Eye (tissue), 1 donor: Measurements from ENCODE around the gene SH3RF3.

Source experiments
- DNase-seq: peaks from one replicate; pipeline ENCODE4 v3.0.0-alpha.2; 2015

Gene SH3RF3

DNA sequence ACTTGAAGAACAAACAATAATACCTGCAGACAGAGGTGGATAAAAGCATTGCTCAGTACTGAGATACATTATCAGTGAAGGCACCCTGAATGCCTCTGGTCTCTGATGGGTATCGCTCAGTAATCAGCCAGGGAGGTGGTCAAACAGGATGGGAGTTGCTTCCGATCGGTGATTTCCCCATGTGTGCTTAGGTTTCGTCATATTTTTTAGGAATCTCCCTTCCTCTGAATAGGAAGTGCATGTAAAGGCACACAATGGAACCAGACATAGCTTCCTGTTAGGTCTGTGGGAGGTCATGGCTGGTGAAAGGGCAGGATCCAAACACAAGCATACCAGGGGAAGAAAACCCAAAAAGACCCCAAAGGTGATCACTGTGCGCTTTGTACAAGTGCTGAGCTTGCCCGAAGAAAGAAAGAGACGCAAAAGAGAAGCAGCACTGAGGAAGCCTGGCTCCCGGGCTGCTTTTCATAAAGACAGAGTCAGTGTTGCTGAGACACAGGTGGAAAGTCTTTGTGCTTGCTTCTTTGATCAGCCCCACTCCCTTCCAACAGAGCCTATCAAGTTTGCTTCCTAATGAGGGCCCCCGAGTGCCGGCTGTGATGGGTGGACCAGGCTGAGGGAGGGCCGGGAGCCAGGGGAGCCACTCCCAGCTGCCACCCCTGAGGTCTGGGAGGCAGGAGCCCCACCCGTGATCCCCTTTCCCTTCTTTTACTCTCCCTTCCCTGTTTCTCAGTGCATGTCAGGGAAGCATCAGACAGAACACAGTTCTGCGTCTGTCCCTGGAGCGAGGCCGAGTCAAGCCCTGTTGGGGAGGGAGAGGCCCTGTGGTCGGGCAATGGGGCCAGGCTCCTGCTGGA is 138.2 kb downstream of the SH3RF3 start:
- DNase-seq: peak; percentile 57

- no peak for DNase-seq
Observed at GRCh38 chr2:109268916-109269315, 139.9 kb downstream of the SH3RF3 start.

- no peak for DNase-seq
Observed at GRCh38 chr2:109269706-109270504, 140.9 kb downstream of the SH3RF3 start.

DNA sequence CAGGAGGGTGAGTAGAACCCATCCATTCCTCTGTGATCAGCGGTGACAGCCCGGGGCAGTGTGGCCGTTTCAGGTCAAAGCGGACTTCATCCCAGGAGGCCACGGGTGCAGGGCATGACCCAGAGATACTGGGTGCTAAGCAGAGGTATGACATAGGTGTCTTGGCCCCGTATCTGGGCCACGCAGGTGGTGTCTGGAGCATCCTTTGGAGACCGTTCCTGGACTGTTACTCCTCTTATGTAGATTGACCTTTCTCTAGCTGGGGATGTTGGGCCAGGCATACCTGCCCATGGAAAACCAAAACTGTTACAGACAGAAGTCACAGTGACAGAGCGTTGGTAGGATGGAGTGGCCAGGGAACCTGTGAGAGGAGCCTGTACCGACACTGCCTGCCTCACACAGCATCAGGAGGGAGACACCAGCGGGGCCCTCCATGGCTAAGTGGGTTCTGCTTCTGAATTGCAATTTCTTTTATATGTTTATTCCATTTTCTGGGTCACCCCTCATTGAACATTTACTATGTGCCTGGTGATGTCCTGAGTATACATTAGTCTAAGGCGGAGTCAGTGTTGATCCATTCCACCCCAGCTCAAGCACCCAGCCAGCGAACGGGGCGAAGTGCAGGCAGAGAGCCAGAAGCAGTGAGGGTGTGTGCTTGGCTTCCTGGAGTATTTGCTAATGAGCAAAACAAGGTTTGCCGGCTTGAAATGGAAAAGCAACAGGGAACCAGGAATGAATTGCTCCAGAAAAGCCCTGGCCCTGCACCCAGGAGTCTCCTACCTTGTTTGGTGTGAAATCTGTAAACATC is 141.7 kb downstream of the SH3RF3 start:
- DNase-seq: no peak

DNA sequence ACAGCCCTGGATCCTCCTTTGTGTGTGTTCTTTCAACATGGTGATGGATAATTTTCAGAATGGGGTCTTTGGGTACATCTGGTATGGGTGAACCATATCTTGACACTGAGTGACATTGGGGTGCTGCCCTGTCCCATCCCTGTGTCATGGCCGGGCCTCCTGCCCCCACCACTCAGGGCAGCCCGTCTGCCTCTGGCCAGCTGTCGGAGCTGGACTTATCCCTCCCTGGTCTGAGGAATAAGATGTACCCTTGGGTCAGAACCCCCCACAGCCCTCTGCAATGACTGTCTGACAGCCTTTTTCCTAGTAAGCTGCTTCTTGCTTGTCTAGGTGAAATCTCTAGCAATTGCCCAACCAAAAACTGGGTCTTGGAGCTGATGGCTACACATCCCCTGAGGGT is 142.9 kb downstream of the SH3RF3 start:
- DNase-seq: no peak

GRCh38 chr2:109272461-109272860 is 143.5 kb downstream of the SH3RF3 start:
- peak; percentile 85 for DNase-seq

- peak; percentile 76 for DNase-seq
Observed at GRCh38 chr2:109275120-109276012, 146.4 kb downstream of the SH3RF3 start.

GRCh38 chr2:109277406-109277805 is 148.4 kb downstream of the SH3RF3 start:
- no peak for DNase-seq

DNA sequence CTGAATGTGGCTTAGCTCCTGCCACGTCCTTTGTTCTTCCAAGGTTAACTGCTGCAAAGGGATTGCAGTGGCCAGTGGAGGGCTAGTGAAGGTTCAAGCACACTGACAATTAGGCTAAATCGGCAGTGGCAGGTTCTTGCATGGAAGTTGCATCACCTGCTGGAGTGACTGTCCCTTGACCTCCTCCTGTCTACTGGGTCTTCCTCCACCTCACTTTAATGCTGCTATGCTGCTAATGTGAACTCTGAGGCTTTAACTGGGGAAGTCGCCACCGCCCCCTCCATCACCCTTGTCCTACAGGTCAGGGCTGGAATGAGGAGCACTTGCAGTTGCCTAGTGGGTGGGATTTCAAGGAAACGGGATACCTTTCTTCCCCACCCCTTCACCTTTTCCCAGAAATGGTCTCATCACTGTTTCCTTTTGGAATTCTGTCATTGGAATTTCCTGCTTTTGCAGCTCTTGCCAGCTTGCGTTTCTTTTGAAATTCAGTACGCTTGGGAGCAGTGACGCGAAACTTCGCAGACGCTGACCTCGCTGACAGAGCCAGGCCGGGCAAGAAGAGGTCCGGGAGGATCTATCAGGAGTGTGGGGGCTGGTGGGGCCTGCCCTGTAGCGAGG is 150.3 kb downstream of the SH3RF3 start:
- DNase-seq: peak; percentile 60

- no peak for DNase-seq
Observed at GRCh38 chr2:109280804-109281203, 151.8 kb downstream of the SH3RF3 start.

- no peak for DNase-seq
Observed at GRCh38 chr2:109282360-109282759, 153.4 kb downstream of the SH3RF3 start.

GRCh38 chr2:109282865-109283264 is 153.9 kb downstream of the SH3RF3 start:
- DNase-seq: no peak

DNA sequence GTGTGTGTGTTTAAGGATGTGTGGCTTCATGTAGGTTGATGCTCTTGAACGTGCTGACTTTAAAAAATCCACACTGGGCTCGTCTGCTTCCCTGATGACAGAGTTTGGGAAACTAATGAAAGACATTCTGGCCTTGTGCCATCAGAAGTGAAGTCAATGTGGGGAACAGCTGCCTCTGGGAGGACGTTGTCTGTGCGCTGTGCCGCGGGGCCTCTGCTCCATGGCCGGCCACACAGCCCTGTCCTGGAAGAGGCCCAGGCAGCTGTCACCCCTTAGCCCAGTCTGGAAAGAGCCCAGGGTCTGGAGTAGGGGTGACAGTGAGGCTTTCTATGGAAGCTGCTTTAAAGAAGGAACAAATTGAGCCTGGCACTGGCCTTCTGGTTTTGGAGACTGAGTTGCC is 155.8 kb downstream of the SH3RF3 start:
- peak; percentile 81 for DNase-seq

DNA sequence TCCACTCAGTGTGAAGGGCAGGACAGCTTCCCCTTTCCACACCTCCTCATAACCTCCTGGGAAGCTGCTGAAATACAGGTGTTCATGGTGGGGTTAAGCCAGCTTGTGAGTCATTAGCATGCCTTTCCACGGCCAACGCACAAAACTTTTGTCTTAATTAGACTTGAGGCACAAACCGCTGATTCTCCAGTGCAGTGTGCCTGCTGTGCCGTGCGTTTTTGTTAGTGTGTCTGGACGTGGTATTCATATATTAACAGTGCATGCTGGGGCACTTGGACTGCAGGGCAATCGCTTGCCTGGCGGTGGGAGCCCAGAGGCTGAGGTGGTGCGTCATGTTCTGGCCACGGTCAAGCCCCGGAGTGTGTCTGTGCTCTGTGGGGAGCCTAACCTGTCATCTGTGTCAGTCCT is 156.2 kb downstream of the SH3RF3 start:
- peak; percentile 61 for DNase-seq

DNA sequence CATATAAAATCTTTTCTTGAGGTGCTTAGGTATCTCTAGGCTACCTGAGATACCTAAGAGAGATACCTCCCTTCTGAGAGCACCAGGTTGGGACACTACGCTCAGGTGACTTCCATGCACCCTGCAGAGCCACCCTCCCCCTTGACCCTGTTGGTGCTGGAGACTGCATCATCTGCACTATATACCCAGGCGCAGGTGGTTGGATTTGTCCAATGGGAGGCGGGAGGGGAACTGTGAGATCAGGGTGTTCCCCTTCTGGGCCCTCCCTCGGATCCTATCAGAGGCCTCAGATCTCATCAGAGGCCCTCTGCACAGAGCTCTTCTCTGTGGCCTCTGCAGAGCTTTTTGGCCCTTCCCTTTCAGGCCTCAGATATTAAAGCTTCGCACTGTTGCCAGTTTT is 158.4 kb downstream of the SH3RF3 start:
- no peak for DNase-seq

- no peak for DNase-seq
Observed at GRCh38 chr2:109287838-109288237, 158.8 kb downstream of the SH3RF3 start.

GRCh38 chr2:109288544-109289368 is 159.8 kb downstream of the SH3RF3 start:
- no peak for DNase-seq

GRCh38 chr2:109289504-109290222 is 160.7 kb downstream of the SH3RF3 start:
- DNase-seq: no peak

DNA sequence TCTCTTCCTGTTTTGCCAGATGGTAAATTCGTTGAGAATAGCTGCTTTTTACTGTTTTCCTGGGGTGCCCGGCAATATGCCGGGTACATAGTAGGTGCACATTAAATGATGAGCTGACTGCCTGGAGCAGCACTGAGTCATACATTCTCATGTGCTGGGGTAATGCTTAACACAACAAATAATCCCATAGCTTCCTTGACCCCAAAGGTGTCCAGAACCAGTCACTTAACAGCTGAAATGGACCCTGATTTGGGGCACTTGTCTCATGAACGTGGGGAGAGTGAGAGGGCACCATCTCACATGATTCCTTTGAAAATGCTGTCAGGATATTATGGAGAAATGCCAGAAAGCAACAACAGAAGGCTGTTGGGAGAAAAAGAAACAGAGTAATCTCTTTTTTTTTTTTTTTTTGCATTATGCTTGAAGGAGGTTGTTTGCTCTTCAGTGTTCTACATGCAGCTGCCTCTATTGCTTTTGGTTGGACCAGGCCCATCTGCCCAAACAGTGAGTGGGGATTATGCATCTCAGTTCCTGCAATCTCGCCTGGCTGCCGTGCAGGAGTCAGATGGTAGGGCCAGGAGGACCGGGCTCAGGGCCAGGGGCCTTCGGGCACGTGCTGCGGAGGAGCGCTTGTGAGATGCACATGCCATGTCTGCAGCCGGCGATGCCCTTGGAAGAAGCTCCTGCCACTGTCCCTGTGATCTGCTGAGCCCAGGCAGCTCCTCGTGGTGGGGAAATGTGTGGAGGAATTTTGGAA is 162.1 kb downstream of the SH3RF3 start:
- no peak for DNase-seq
